Fibroblast of the conjunctiva (primary cell): ENCODE data around the gene USP21.

ENCODE experiments used
- DNase-seq: peaks from one replicate; pipeline ENCODE4 v3.0.0-alpha.2; 2010; ENCODE audit warnings: low read depth

The USP21 gene

DNA sequence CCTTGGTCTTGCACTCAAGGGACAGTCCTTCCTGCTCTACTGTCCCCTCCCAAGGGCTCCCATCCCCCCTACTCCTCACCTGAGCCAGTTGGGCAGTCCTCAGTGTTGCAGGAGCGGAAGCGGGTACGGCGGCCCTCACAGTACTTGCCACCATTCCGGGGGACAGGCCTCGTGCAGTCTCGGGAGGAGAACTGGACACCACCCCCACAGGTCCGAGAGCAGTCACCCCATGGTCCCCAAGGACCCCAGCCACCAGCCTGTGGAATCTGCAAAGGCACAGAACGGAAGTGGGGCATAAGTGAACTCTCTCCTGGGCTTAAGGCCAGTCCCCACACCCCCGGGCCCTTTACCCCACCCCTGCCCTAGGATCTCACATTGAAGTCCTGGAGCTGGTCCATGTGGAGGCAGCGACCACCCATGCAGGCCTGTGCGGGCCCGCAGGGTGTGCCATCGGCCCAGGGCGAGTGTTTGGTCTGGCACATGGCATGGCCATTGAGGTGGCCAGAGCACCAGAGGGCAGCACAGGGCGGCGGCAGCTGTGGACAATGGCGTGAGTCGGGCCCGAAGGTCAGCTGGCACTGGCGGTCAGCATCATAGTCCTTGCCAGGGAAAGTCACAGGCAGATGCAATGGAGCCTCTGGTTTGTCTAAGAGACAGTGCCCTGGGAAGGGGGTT lies 34.4 kb downstream of the USP21 start:
- no peak for DNase-seq

DNA sequence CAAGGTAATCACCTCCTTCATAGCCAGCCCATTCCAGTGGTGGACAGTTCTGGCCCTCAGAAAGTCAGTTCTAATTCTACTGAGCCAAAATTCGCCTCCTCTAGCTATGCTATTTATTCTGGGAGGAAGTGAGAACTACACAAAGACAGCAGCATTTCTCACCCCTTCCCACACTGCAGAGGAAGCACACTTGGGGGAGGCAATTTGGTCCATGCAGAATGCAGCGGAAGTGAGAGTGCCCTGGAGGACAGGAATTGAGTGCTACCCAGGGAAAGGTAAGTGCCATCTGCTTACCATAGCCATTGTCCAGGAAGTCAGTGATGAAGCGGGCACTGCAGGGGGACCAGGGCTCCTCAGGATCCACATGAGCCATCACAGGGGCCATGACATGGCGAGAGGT lies 35.9 kb downstream of the USP21 start:
- DNase-seq: no peak

GRCh38 chr1:161196111-161196510 lies 36.8 kb downstream of the USP21 start:
- DNase-seq: no peak

GRCh38 chr1:161196521-161197451 lies 37.5 kb downstream of the USP21 start:
- DNase-seq: peak; percentile 83

DNA sequence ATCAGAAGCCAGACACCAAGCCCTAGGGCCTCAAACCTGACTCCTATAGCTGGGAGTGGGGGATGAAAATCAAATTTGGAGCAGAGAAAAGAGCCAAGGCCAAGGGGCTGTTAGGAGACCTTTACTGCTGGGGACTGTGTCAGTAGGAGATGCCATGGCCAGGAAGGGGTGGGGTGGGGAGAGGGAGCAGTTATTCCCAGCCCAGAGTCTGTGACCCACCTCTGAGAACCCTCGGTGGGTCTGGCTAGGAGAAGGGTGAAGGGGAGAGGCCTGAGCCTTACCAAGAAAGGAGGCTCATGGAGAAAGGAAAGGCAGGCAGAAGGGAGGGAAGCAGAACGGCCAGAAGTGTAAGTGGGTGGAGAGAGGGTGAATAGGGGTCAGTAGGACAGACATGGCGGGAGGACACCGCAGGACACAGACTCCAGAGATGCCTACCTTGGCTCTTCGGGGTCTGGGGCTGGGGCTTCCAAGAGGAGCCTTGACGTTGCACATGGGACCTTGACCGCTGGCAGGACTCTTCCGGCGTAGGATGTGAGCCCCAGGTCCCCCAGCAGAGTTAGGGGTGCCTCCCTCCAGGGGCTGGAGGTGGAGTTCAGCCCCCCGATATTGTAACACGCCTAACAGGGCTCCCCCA lies 38.4 kb downstream of the USP21 start:
- no peak for DNase-seq

GRCh38 chr1:161198194-161198896 lies 39.0 kb downstream of the USP21 start:
- no peak for DNase-seq

GRCh38 chr1:161198897-161199431 lies 39.7 kb downstream of the USP21 start, which contains the start of gene ADAMTS4:
ADAMTS4 (minus strand) TSS chr1:161199054; CDS start chr1:161198627, 427 bp downstream.
- peak; percentile 81 for DNase-seq

GRCh38 chr1:161199506-161200139 lies 40.3 kb downstream of the USP21 start:
- no peak for DNase-seq

DNA sequence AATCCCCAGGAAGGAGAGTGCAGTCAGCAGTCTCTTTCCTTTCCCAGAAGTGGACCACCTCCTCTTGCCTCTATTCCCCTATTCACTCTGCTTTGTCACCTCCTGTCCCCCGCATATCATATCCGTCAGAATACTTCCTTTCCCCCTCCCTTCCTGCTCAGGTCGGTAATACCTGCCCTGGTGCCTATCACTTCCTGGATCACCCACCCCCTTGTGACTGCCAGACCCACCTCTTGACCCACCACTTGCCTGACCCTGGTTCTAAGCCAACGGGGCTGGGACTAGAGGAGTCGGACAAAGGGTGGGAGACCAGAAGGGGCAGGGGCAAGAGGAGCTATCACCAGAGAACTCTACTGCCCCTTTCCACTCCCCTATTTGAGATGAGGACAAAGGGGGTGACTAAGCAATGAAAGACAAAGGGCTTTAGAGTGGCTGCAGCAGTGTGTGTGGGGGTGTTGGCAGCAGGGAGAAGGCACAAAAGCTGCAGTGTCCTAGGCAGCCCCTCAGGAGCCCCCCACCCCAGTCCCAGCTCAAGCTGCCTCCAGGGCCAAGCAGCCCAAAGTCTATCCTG lies 41.2 kb downstream of the USP21 start:
- DNase-seq: no peak

DNA sequence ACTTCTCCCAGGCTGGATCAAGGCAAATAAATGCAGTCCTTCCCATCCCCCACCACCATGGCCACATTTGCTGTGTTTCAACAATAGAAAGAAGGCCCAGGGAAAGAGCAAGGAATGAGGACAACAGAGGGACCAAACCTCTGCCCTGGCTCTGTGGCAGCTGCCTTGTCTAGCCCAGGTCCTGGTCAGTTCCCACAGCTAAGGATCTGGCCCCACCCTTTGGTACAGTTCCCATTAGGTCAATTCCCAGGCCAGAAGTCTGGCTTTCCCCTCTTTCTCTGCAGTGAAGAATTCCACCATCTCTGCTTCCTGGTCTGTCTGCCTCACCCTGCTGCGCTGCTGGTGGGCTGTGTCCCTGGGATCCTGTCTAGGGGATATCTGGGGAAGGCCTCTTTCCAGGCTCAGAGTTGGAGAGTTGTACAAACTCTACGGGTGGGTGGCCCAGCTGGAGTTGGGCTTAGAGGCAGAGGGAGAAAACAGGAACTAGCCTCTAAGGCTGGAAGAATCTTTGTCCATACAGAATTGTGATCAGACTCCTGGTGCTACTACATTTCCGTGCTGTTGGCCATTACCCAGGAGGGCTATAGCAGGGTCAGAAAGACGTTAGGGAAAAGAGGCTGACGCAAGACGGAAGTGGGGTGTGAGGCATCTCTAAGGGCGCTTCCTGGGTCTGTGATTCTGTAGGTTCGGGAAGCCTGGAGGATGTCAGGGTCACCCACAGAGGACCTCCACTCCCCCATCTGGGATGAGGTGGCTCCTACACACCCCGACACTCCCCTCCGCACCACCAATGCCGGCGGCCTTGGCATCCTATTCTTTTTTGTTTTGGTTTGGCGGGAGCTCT lies 41.9 kb downstream of the USP21 start:
- DNase-seq: no peak

DNA sequence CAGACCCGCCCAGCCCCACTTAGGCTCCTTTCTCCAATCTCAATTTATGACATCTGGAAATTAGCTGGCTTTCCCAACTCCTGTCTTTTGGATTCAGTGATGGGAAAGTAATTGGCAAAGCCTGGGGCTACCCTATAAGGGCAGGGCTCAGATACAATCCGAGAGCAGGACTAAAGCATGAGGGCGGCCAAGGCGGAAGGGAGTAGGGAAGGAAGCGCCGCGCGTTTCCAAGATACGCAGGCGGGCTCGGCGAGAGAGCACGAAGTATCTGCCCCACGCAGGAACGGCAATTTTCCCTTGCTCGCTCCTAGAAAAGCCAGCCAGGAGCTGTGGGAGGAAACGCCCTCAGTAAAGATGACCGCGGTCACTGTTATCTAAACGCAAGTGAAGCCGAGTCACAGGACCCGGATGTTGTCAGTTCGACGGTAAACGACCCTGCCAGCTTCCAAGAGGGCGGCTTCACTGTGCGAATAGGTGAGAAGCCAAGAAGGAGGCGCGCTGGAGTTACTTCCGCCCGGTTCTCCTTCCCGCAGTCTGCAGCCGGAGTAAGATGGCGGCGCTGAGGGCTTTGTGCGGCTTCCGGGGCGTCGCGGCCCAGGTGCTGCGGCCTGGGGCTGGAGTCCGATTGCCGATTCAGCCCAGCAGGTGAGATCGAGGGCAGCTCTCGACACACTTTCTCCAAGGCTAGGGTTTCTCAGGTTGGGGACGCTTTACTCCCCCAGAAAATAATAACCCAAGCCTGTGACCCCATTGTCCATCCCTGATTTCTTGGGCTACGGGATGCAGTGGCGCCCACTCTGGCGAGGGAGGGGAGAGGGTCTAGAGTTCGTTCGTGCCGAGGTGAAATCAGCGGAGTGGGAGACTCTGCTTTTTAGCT lies 42.8 kb downstream of the USP21 start, which contains the start of gene NDUFS2:
TSS of gene NDUFS2 (plus strand) at position 532 of the 877 bp plus-strand sequence. CDS start at position 551, 19 bp downstream.
- peak; percentile 99 for DNase-seq

DNA sequence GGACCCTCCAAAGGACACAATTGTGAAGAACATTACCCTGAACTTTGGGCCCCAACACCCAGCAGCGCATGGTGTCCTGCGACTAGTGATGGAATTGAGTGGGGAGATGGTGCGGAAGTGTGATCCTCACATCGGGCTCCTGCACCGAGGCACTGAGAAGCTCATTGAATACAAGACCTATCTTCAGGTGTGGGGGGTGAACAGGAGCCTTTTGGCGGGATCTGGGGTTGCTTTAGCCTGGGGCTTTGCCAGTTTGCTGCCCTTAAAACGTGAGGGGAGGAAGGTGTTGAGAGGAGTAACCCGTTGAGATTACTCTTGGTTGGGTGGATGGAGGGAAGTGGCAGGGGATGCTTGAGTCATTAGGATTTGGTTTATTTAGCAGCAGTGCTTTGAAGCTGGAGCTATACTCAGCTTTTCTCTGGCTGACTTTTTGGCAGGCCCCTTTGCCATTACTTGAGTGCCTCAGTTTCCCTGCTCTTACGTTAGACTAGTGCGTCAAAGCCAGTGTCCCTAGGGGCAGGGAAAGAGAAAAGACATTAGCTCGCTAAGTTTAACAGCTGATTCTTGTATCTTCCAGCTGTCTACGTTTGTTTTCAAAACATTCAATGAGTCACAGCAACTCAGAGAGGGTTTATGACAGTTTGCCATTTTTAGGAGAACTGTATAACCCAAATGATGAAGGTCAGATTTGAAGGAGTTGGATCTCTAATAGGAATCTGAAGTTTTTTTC lies 47.3 kb downstream of the USP21 start:
- no peak for DNase-seq

- no peak for DNase-seq
These were observed 47.9 kb downstream of the USP21 start for GRCh38 chr1:161207173-161207572.

DNA sequence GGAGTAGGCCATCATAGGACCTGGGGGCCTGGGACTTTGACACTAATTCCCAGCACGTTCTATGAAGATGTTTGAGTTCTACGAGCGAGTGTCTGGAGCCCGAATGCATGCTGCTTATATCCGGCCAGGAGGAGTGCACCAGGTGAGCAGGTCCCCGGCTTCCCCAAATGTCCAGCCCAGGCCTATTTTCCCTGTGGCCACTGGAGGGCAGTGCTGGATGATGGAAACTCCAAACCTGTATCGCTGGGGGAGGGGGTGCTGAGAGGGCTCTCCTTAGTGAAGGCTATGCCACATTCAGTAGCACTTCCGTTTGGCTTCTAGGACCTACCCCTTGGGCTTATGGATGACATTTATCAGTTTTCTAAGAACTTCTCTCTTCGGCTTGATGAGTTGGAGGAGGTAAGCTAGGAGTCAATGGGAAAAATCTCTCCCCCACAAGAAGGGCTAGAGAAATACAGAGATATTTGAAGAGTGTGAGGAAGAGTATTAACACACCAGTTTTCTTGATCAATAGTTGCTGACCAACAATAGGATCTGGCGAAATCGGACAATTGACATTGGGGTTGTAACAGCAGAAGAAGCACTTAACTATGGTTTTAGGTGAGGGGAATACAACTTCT lies 50.6 kb downstream of the USP21 start:
- peak; percentile 34 for DNase-seq

- DNase-seq: no peak
These were observed 55.1 kb downstream of the USP21 start for GRCh38 chr1:161214369-161214768.

GRCh38 chr1:161215076-161215475 lies 55.8 kb downstream of the USP21 start, which contains the start of gene FCER1G:
FCER1G (plus strand) TSS chr1:161215295; CDS start chr1:161215322, 27 bp downstream.
- no peak for DNase-seq
